ENCODE measurements around the gene CSAG1.

GRCh38 chrX:152733261-152733975 lies at the start of gene CSAG1, which contains the start of gene MAGEA12:
- TF ChIP-seq CTCF (IDR thresholded peaks at IDR 0.05) = no peak
- TF ChIP-seq REST (IDR thresholded peaks at IDR 0.05; ENCODE audit: insufficient read depth in 1 of 2, low read depth in 2 of 2, low read length in 1 of 2) = no peak
- no peak for TF ChIP-seq POLR2AphosphoS5 (IDR thresholded peaks at IDR 0.05; ENCODE audit: low read depth, low read length)
- TF ChIP-seq SIN3A (IDR thresholded peaks at IDR 0.05; ENCODE audit: borderline replicate concordance, insufficient read depth, low read depth, low read length) = no peak
- TF ChIP-seq TCF7L2 (IDR thresholded peaks at IDR 0.05; ENCODE audit: low read depth, low read length) = no peak

All from Panc1 (cell line).